T-helper 1 cell (primary cell): ENCODE measurements around the gene IFITM5.
"Not testable (repeated sequence)": the region's sequence is repeated elsewhere in the genome, so short reads cannot be mapped to it uniquely, and the experiment has no call there.

Experiments used
- DNase-seq, 5 donors: peaks; one replicate each; pipeline ENCODE4 v3.0.0-alpha.2; 2012 to 2020

The IFITM5 gene

DNA sequence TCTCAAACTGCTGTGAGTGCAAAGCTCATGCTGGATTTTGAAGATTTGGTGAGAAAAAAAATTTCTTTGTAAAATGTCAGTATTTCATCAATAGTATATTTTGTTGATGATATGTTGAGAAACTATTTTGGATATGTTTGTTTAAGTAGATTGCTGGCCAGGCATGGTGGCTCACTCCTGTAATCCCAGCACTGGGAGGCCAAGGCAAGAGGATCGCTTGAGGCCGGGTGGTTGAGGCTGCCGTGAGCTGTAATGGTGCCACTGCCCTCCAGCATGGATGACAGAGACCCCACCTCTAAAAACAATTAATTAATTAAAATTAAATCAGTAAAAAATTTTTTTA lies 28.2 kb upstream of the IFITM5 start:
- DNase-seq = no peak

- peak in 3 of 5 donors; percentile 47 to 79 (median 49) for DNase-seq
Measured at GRCh38 chr11:326842-327580, 27.7 kb upstream of the IFITM5 start.

- DNase-seq = no peak
Measured at GRCh38 chr11:326592-326841, 27.2 kb upstream of the IFITM5 start.

- no peak for DNase-seq
Measured at GRCh38 chr11:325796-326591, 26.7 kb upstream of the IFITM5 start.

DNA sequence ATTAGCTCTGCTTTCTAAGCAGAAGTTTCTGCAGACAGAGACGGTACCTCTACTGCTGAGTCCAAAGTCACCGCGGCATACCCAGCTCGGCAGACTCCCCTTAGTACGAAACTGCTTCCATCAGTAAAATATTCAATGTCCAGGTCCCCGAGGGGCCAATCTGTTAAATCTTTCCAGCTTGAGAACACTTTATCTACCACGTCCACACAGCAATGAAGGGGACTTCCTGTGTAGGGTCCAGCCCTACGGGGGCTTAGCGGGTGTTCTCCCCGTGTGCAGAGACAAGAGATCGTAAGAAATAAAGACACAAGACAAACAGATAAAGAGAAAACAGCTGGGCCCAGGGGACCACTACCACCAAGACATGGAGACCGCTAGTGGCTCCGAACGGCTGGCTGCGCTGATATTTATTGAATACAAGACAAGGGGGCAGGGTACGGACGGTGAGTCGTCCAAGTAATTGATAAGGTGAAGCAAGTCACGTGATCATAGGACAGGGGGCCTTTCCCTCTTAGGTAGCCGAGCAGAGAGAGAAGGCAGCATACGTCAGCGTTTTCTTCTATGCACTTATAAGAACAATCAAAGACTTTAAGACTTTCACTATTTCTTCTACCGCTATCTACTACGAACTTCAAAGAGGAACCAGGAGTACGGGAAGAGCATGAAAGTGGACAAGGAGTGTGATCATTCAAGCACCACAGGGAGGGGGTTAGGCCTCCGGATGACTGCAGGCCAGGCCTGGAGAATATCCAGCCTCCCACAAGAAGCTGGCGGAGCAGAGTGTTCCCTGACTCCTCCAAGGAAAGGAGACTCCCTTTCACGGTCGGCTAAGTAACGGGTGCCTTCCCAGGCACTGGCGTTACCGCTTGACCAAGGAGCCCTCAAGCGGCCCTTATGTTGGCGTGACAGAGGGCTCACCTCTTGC lies 25.5 kb upstream of the IFITM5 start:
- DNase-seq = not testable (repeated sequence)

GRCh38 chr11:324156-324555 lies 24.8 kb upstream of the IFITM5 start:
- no peak for DNase-seq

DNA sequence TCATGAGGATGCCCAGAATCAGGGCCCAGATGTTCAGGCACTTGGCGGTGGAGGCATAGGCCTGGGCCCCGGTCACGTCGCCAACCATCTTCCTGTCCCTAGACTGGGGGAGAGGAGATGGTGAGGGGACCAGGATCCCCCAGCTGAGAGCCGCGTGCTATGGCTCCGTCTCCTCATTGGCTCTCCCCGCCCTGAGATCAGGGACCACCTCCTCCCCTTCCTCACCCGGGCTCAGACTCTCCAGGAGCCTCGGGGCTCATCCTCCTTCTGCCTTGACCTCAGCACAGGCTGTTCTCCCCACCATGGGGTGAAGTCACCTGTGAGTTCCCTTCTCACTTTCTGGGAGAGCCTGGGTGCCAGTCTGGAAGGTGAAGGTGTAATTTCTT lies 20.6 kb upstream of the IFITM5 start:
- DNase-seq = not testable (repeated sequence)

- not testable (repeated sequence) for DNase-seq
Measured at GRCh38 chr11:319121-319887, 20.0 kb upstream of the IFITM5 start.

DNA sequence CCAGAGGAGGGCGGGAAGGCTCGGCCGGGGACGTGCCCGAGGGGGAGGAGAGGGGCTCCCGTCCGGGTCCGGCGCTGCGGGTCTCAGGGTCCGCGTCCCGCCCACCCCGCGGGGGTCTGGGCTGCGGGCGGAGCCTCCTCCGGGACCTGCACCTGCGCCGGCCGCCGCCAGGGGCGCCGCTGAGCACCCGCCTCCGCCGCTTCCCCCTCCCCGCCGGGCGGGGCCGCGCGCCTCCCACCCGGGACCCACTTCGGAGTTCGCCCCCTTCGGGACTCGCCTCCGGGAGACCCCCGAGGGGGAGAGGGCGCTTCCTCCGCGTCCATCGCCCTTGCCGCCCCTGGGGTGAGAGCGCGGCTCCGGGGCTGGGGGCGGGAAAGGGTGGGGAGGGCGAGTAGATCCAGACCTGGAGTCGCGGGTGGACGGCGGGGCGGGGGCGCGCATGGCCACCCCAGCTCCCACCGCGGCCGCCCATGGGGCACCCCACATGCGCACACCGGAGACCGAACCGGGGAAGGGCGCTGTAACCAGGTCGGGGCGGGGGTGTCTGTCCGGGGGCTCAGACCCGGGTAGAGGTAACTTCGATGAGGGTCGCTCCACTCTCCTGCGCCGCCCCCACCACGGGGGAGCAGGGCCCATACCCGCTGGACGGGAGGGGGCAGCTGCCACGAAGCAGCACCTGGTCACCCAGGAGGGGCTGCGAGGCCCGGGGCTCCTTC lies 19.2 kb upstream of the IFITM5 start:
- not testable (repeated sequence) for DNase-seq

DNA sequence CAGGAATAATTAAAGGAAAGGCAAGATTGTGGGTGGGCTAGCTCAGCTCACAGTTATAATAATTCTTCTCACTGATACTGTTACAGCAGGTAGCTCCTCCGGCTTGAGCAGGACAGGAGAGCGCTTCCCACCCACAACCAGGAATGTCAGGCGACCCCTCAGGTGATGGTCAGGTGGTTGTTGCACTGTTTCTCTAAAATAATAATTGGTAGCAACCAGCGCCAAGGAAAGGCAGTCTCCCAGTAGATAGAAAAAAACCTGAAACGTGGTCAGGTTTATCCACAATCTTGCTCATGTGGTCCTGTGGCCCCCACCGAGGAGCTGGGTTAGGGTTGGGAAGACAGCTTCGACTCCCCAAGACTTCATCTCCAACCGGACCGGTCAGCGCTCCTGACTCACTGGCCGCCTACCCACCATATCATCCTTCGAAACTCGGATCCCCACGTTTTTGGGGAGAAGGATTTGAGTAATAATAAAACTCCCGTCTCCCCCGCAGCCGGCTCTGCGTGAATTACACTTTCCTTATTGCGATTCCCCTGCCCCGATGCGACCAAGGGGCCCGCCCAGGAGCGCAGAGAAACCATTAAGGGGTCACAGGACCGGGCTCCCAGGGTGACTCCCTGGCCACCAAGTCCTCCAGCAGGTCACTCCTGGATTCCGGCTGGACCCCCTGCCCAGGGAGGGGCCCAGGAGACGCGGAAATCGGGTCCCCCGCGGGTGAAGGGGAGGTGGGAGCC lies 18.5 kb upstream of the IFITM5 start:
- not testable (repeated sequence) for DNase-seq

DNA sequence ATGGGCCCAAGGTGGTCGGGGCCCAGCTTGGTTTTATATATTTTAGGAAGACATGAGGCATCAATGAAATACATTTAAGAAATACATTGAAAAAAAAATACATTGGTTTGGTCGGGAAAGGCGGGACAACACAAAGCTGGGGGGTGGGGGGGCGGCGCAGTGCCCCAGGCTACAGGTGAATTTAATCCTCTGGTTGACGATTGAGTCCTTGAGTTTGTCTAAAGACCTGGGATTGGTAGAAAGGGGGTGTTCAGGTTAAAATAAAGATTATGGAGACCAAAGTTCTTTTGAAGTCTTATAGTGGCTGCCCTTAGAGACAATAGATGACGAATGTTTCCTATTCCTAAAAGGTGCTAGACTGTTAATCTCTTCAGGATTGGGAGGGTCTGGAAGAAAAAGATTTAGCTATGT lies 17.6 kb upstream of the IFITM5 start:
- DNase-seq = no peak

GRCh38 chr11:316031-316701 lies 16.8 kb upstream of the IFITM5 start:
- peak in 1 of 5 donors; percentile 53 for DNase-seq

DNA sequence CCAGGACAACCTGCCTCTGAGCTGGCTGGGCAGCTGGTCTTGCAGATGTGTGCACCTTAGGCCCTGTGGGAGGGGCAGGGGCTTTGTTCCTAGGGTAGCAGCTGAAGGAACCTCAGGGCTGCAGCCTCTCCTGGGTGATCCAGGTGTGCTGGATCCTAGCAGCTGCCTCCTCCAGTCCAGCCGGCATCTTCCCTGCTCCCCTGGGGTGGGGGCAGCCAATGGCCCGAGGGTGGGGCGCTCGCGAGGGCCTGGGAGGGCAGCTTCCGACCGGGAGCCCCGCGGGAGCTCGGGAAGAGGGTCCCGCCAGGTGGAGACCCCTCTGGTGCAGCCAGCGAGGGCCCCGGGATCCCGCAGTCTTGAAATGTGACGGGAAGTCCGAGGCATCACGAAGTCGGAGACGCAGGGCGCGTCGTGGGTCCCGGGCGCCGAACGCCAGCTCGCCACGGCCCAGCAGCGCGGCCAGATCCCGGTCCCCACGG lies 16.2 kb upstream of the IFITM5 start:
- DNase-seq = no peak

DNA sequence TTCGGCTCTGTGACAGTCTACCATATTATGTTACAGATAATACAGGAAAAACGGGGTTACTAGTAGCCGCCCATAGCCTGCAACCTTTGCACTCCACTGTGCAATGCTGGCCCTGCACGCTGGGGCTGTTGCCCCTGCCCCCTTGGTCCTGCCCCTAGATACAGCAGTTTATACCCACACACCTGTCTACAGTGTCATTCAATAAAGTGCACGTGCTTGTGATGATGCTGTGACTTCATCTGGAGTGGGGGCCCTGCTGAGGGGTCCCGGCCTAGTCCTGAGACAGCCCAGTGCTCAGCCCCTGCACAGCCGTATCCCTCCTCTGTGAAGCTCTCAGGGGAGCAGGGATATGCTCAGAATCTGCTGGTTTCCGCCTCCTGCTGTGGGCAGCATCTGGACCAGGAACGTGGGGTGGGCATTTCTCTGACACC lies 15.7 kb upstream of the IFITM5 start:
- DNase-seq = peak in 1 of 5 donors; percentile 44

DNA sequence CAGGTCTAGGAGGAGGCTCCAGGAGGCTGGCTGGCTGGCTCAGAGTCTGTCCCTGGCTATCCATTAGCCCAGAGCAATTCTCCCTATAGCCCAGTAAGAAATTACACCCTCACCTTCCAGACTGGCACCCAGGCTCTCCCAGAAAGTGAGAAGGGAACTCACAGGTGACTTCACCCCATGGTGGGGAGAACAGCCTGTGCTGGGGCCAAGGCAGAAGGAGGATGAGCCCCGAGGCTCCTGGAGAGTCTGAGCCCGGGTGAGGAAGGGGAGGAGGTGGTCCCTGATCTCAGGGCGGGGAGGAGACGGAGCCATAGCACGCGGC lies 15.2 kb upstream of the IFITM5 start:
- DNase-seq = not testable (repeated sequence)

- peak in 3 of 5 donors; percentile 40 to 92 (median 50) for DNase-seq
Measured at GRCh38 chr11:313787-314553, 14.6 kb upstream of the IFITM5 start, which contains the start of gene IFITM1. IFITM1 (plus strand) TSS chr11:314040; CDS start chr11:314171, 131 bp downstream.

- no peak for DNase-seq
Measured at GRCh38 chr11:313304-313786, 14.0 kb upstream of the IFITM5 start.

- DNase-seq = peak in 1 of 5 donors; percentile 41
Measured at GRCh38 chr11:312092-312816, 12.9 kb upstream of the IFITM5 start.
